K562 (cell line): ENCODE measurements around the gene GAL3ST2. TPM values are rescaled to one million over a fixed set of nuclear protein-coding genes. Genes with fewer than 3 reads are reported as not detected.

ENCODE experiments used
- ATAC-seq: fragments of 200-7000 bp; cut with Tn5 transposase; 3 replicates; pipeline ENCODE4 v1.9.1; 2020; ENCODE audit warnings: moderate library complexity
- BruUV-seq: library from RNA; stranded (reverse); fragments of 400-500 nt; replicated peaks from 2 replicates; lab custom pipeline; 2021; lab: Mats Ljungman, UMichigan
- CTCF ChIA-PET: fragments of 300-600 bp; formaldehyde crosslinking; extraction: SDS; loops from one replicate; lab custom pipeline; 2021; ENCODE audit warnings: low intra/inter-chr PET ratio; lab: Yijun Ruan, JAX
- POLR2A ChIA-PET: fragments of 300-600, 350-650 bp; sonication (Branson Sonifier 250); formaldehyde crosslinking; extraction: SDS; loops from one replicate; lab custom pipeline; 2021; ENCODE audit warnings: antibody characterized with exemption, inconsistent platforms; lab: Yijun Ruan, JAX
- DNase-seq, 4 experiments: peaks; one replicate each; pipeline versions ENCODE4 v3.0.0 to v3.0.0-alpha.2; 2011 to 2018; ENCODE audit warnings: low spot score in 3 of 4, mixed read lengths in 3 of 4; ENCODE audit errors: extremely low read depth in 1 of 4
- FAIRE-seq: peaks from 2 replicates; lab custom pipeline; 2011; peaks lifted over from hg19 to GRCh38; lab: Jason Lieb, UNC
- H2AFZ ChIP-seq: 2 replicates; pipeline ENCODE4 v1.6.0; 2011; ENCODE audit warnings: low read depth, low read length, control low read depth, inconsistent platforms
- H3K27ac ChIP-seq: fragments of 200-600 bp; 3 replicates; pipeline ENCODE4 v1.8.0; 2011; ENCODE audit warnings: low read depth, mild to moderate bottlenecking, control low read depth, inconsistent platforms, low read length, moderate library complexity, mixed read lengths; ENCODE audit errors: extremely low read depth
- H3K27me3 ChIP-seq, 2 experiments: fragments of 300-600 bp in 1 of 2; 2 replicates in 1 of 2; 3 replicates in 1 of 2; pipeline versions ENCODE4 v1.6.0 to v1.8.0; 2011; ENCODE audit warnings: inconsistent platforms in 2 of 2, low read length in 2 of 2, mild to moderate bottlenecking in 1 of 2, mixed read lengths in 1 of 2, moderate library complexity in 1 of 2; ENCODE audit not compliant: control insufficient read depth in 2 of 2, insufficient read depth in 2 of 2
- H3K36me3 ChIP-seq: fragments of 300-600 bp; 3 replicates; pipeline ENCODE4 v1.8.0; 2011; ENCODE audit warnings: mild to moderate bottlenecking, low read length, inconsistent platforms; ENCODE audit not compliant: control insufficient read depth, insufficient read depth
- H3K4me1 ChIP-seq, 2 experiments: fragments of 200-600 bp in 1 of 2; replicated peaks in 1 of 2; 2 replicates in 1 of 2; 3 replicates in 1 of 2; pipeline versions ENCODE4 v1.5.1 to v1.8.0; 2011; ENCODE audit warnings: inconsistent platforms in 2 of 2, low read length in 2 of 2, mild to moderate bottlenecking in 1 of 2, mixed read lengths in 1 of 2, moderate library complexity in 1 of 2; ENCODE audit not compliant: control insufficient read depth in 2 of 2, insufficient read depth in 2 of 2
- H3K4me2 ChIP-seq: 2 replicates; pipeline ENCODE4 v1.6.1; 2011; ENCODE audit warnings: low read length, control low read depth, inconsistent platforms, mixed read lengths; ENCODE audit not compliant: insufficient read depth
- H3K4me3 ChIP-seq: fragments of 200-600 bp; sonication (generic), shearing (Covaris generic); 2 replicates; pipeline ENCODE4 v1.5.1; 2016; ENCODE audit warnings: control low read depth, inconsistent platforms
- H3K79me2 ChIP-seq: fragments of 200-600 bp; 3 replicates; pipeline ENCODE4 v1.8.0; 2011; ENCODE audit warnings: low read length, inconsistent platforms; ENCODE audit not compliant: control insufficient read depth, insufficient read depth
- H3K9ac ChIP-seq, 2 experiments: 2 replicates each; pipeline versions ENCODE4 v1.6.0 to v1.6.1; 2011; ENCODE audit warnings: low read depth in 2 of 2, low read length in 2 of 2, control low read depth in 1 of 2, inconsistent platforms in 1 of 2, mild to moderate bottlenecking in 1 of 2, mixed read lengths in 1 of 2; ENCODE audit not compliant: insufficient read depth in 1 of 2
- H3K9me1 ChIP-seq: one replicate; pipeline ENCODE4 v1.6.0; 2011; ENCODE audit warnings: inconsistent platforms, mild to moderate bottlenecking, low read length, moderate library complexity; ENCODE audit not compliant: control insufficient read depth, insufficient read depth
- H3K9me3 ChIP-seq: replicated peaks from 2 replicates; pipeline ENCODE4 v1.5.1; 2011; ENCODE audit warnings: low read depth, low read length, inconsistent platforms; ENCODE audit not compliant: control insufficient read depth, insufficient read depth
- H4K20me1 ChIP-seq: replicated peaks from 2 replicates; pipeline ENCODE4 v1.6.1; 2011; ENCODE audit warnings: low read length, inconsistent platforms, mixed read lengths; ENCODE audit not compliant: control insufficient read depth, insufficient read depth
- CBX5 ChIP-seq: IDR thresholded peaks from 2 replicates; pipeline ENCODE4 v1.6.1; 2014; ENCODE audit warnings: low read depth, borderline replicate concordance
- ELF4 ChIP-seq: fragments of 450-650 bp; formaldehyde crosslinking; IDR thresholded peaks from 2 replicates; pipeline ENCODE4 v1.4.0; 2022; ENCODE audit warnings: missing genetic modification characterization
- GMEB1 ChIP-seq: fragments of 250-450 bp; sonication (Bioruptor Pico); IDR thresholded peaks from 2 replicates; pipeline ENCODE4 v1.4.0; 2020; ENCODE audit warnings: mild to moderate bottlenecking
- MGA ChIP-seq: fragments of 450-650 bp; IDR thresholded peaks from 2 replicates; pipeline ENCODE4 v1.6.1; 2016; ENCODE audit warnings: mild to moderate bottlenecking, moderate library complexity
- MNT ChIP-seq, 2 experiments: fragments of 450-650 bp; conservative IDR thresholded peaks; 2 replicates each; pipeline ENCODE4 v1.6.1; 2017; ENCODE audit warnings: mild to moderate bottlenecking in 2 of 2, moderate library complexity in 2 of 2
- ZEB2 ChIP-seq: fragments of 450-650 bp; IDR thresholded peaks from 2 replicates; pipeline ENCODE4 v1.6.1; 2016
- ZNF57 ChIP-seq: fragments of 450-650 bp; formaldehyde crosslinking; IDR thresholded peaks from 2 replicates; pipeline ENCODE4 v1.4.0; 2020; ENCODE audit warnings: mild to moderate bottlenecking, moderate library complexity
- WGBS: fragments of 100-300 bp; shearing (Covaris generic); methylation state at CpG from one replicate; pipeline ENCODE4 v1.1.6; 2016; ENCODE audit warnings: low coverage, mixed read lengths; ENCODE audit not compliant: insufficient coverage; ENCODE audit errors: missing lambda C conversion rate; 5-methylcytosine and 5-hydroxymethylcytosine counted together
- in situ Hi-C: fragments of 300-500 bp; cut with MboI; formaldehyde crosslinking; loops from 4 replicates; pipeline ENCODE4 v1.15.0; 2018; ENCODE audit warnings: inconsistent platforms, mixed read lengths
- intact Hi-C: fragments of 100-400 bp; cut with micrococcal nuclease; formaldehyde crosslinking; loops from 2 replicates; pipeline ENCODE4 v1.14.2; 2022
- polyA plus RNA-seq, 8 experiments: library from polyadenylated mRNA; depleted of rRNA in 4 of 8; stranded (reverse) in 5 of 8; unstranded in 3 of 8; fragments of >200 nt; fragmentation: Nextera tagmentation in 2 of 8; fragmentation: Illumina TruSeq in 1 of 8; extraction: Ambion mirVana in 2 of 8; extraction: Trizol in 1 of 8; gene quantifications; 2 replicates each; pipeline versions ENCODE4 v1.2.1 to v1.2.3, GENCODE V29; 2011 to 2014; ENCODE audit warnings: inconsistent platforms in 1 of 8, missing spikeins in 1 of 8
- total RNA-seq, 7 experiments: library from RNA; depleted of rRNA in 6 of 7; stranded (reverse); fragments of >200 nt in 6 of 7; fragmentation: Illumina TruSeq in 2 of 7; extraction: Trizol in 2 of 7; gene quantifications; 2 replicates each; pipeline versions ENCODE4 v1.2.1 to v1.2.3, GENCODE V29; 2011 to 2021; ENCODE audit warnings: low replicate concordance in 1 of 7

Gene GAL3ST2
- total and polyA plus RNA-seq, 9 of the 15 experiments (the other 6 are each of a cell fraction or from before 2014, with no cell fraction given): 0.42 TPM; not detected in 8

- no peak overlapping the region for H3K4me2 ChIP-seq
- CTCF ChIA-PET: no interaction called here
- FAIRE-seq (no peak), DNase-seq (no peak), ATAC-seq (no peak)
- peaks cover 19% of the 10 kb centered on the region for H3K79me2 ChIP-seq
- POLR2A ChIA-PET: no interaction called here
- intact Hi-C loops: no loop called here
- H3K9me3 ChIP-seq: no peaks in the 10 kb centered on the region
- 93% methylated on average over 12 of the region's 15 CpGs for WGBS
- H3K27me3 ChIP-seq: no peaks in the 10 kb centered on the region
- no peak overlapping the region for H3K27ac ChIP-seq
- no TSS peak for BruUV-seq
- no peak overlapping the region; a peak in 1 of 4 replicates for H3K9ac ChIP-seq
- no peak overlapping the region for H3K4me3 ChIP-seq
- H2AFZ ChIP-seq: no peak overlapping the region
- no peaks in the 10 kb centered on the region for H3K9me1 ChIP-seq
- H3K4me1 ChIP-seq: peaks cover 0 to 48% of the 10 kb centered on the region in 2 experiments; a peak in 3 of 5 replicates
- peaks cover 26% of the 10 kb centered on the region; the same call in 1 of the 3 replicates for H3K36me3 ChIP-seq
- H4K20me1 ChIP-seq: no peaks in the 10 kb centered on the region
- in situ Hi-C loops: no loop called here
- TF ChIP-seq ELF4 (CRISPR knock-in tag) (no peak), ZEB2 (no peak), CBX5 (no peak), MNT (conservative IDR thresholded peaks at IDR 0.05) (no peak), GMEB1 (CRISPR knock-in tag) (no peak), MGA (no peak), ZNF57 (CRISPR knock-in tag) (no peak)
Observed at GRCh38 chr2:241739177-241739576, 37.4 kb upstream of the GAL3ST2 start.
